ENCODE data around the gene AGTPBP1.
"Not testable (repeated sequence)": the region's sequence is repeated elsewhere in the genome, so short reads cannot be mapped to it uniquely, and the experiment has no call there.

Gene AGTPBP1

DNA sequence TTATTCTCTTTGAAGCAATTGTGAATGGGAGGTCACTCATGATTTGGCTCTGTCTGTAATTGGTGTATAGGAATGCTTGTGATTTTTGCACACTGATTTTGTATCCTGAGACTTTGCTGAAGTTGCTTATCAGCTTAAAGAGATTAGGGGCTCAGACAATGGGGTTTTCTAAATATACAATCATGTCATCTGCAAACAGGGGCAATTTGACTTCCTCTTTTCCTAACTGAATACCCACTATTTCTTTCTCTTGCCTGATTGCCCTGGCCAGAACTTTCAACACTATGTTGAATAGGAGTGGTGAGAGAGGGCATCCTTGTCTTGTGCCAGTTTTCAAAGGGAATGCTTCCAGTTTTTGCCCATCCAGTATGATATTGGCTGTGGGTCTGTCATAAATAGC, 22.3 kb downstream of the AGTPBP1 start:
- DNase-seq (ENCODE audit: low spot score), result not testable (repeated sequence)

DNA sequence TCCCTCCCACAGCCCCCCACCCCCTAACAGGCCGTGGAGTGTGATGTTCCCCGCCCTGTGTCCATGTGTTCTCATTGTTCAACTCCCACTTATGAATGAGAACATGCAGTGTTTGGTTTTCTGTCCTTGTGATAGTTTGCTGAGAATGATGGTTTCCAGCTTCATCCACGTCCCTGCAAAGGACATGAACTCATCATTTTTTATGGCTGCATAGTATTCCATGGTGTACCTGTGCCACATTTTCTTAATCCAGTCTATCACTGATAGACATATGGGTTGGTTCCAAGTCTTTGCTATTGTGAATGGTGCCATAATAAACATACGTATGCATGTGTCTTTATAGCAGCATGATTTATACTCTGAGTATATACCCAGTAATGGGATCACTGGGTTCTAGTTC, 23.9 kb downstream of the AGTPBP1 start:
- DNase-seq (ENCODE audit: low spot score), result not testable (repeated sequence)

DNA sequence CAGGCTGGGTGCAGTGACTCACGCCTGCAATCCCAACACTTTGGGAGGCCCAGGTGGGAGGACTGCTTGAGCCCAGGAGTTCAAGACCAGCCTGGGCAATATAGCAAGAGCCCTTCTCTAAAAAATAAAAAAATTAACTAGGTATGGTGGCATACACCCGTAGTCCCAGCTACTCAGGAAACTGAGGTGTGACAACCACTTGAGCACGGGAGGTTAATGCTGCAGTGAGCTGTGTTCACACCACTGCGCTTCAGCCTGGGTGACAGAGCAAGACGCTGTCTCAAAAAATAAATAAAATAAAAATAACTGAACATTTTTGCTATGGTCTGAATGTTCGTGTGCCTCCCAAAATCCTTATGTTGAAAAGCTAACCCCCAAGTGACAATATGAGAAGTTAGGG, 24.5 kb downstream of the AGTPBP1 start:
- DNase-seq (ENCODE audit: low spot score), result no peak

DNA sequence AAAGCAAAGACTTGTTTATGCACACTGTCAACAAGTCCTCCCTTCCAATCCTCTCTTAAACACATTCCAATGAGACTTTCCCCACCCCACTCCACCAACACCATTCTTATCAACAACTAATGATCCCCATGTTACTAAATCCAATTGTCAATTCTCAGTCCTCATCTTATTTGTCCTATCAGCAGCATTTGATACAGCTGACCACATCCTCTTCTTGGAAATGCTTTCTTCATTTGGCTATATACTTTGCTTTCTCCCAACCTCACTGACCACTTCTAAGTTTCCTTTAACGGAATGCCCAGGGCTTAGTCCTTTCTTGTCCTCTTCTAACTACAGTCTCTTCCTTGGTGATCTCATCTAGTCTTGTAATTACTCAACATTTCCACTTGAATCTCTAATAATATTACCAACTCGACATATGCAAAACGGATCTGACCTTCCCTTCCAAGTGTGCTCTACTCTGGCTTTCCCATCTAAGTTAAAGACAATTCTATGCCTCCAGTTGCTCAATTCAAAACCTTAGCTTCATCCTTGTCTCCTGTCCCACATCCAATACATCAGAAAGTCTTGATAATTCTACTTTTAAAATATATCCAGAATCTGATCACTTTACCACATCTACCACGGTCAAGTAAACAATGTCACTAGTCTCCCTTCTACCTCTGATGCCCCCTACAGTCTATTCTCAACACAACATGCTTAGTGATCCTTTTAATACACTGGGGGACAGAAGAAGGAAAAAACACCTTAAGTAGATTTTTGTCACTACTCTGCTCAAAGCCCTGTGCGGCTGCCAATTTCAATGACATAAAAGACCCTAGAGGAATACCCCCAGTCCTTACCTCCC, 25.5 kb downstream of the AGTPBP1 start:
- no peak for DNase-seq (ENCODE audit: low spot score)

DNA sequence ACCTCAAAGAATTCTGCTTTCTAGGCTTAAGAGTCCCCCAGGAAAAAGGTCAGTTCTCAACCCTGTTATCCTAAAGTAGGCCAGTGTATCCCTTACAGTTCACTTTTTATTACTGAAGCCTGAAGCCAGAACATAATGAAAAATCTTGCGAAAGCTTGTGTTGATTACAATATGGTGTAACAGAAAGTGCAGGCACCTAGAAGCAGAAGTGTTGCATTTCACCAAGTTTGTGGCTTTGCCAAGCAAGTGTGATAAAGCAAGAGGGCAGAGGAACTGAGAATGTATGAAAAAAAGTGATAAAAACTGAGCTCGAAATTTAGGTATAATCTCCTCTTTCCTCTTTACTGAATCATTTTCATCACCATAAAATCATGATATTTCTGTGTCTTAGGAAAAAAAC, 26.2 kb downstream of the AGTPBP1 start:
- no peak for DNase-seq (ENCODE audit: low spot score)

DNA sequence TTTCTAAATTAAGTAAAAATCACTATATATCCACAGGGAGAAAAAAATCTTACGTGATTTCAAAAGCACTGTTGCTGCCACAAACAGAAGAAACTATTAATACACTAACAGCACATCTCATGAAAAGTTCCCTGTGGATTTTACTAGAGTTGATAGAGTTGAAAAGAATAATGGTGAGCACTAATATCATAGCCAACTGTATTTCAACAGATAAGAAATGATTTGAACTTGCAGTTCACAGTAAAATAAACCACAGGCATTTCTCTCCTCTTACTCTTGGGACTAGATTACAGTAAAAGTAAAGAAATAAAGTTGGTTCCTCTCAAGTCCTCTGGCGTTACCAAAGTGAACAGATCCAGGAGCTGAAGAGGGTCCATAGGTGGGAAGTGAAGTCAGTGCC, 27.9 kb downstream of the AGTPBP1 start:
- no peak for DNase-seq (ENCODE audit: low spot score)

DNA sequence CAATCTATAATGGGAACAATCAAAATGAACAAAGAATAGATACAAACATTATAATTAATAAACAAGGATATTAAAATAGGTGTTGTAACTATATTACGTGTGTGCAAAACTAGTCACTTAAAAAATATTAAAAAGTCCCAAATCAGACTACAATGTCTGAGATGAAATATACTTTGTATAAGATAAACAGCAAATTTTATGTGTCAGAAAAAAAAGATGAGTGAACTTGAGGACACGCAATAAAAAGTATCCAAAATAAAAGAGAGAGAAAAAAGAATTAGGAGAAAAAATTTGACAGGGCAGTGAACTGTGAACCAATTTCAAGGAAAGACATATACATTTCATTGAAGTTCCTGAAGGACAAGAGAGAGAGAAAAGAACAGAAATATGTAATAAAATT, 37.0 kb downstream of the AGTPBP1 start:
- no peak for DNase-seq (ENCODE audit: low spot score)

DNA sequence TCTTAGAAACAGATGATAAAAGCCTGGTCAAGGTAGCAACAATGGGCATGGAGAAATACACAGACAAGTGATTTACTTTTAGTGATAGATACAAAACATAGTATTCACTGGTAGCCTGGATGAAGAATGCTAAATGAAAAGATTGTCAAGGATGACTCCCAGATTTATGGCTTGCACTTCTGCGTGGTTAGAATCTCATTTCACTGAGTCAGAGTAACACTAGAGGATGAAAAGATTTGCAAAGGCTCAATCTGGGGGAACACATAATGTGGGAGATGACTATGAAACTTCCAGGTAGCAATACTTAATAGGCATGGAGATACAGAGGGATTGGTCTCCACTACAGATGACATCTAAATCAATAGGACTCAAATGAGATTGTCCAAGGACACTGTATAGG, 38.4 kb downstream of the AGTPBP1 start:
- DNase-seq (ENCODE audit: low spot score), result no peak

DNA sequence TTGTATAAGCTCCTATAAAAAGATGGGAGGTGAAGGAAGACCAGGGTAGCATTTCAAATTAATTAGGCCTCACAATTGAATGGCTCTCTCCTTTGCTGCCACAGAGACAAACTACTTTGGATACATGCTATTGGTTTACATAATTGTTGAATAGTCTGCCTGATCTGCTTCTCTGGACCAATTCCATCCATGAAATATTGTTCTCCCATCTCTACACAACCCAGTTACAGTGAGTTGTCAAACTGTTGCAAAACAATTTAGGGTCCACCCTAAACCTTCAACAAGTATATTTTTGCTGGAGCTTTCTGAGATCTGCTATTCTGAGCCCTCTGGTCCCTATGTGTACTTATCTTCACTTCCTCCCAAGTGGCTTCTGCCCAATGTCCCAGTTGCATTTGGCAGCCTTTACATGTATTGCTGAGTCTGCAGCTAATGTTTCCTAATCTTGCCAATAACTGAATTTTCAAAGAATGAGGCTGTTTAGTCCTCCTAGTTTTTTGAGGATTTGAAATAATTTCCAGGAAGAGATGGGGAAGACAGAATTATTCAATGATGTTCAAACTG, 38.9 kb downstream of the AGTPBP1 start:
- no peak for DNase-seq (ENCODE audit: low spot score)

DNA sequence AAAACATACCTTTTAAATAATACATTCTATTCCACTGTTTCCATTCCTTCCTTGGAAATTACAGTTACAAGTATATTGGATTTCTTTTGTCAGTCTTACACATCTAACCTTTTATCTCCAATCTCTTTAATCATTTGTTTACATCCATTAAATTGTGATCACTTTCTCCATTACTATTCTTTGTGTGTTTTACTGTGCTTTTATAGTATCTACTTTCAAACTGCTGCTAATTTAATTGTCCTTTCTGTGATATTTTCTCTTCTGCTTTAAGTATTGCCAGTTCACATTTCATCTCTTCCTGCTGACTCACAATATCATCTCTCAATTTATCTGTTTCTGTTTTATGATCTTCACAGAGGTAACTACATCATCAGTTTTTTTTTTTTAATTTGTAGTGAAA, 39.6 kb downstream of the AGTPBP1 start:
- DNase-seq (ENCODE audit: low spot score), result no peak

DNA sequence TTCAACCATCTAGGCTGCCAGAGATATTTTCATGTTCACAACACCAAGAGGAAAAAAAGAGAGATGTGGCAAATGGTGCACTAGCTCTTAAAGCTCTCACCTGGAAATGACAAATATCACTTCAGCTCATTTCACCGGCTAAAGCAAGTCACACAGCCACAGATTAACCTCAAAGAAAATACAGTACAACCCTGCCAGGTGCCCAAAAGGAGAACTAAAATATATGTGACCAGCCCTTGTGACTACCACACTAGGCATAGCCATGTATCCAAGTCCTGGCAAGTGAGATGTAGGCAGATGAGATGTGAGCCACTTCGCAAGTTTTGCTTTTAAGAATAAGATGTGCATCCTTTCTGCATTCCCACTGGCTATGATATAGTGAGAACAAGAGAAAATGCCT, 41.4 kb downstream of the AGTPBP1 start:
- DNase-seq (ENCODE audit: low spot score), result no peak

DNA sequence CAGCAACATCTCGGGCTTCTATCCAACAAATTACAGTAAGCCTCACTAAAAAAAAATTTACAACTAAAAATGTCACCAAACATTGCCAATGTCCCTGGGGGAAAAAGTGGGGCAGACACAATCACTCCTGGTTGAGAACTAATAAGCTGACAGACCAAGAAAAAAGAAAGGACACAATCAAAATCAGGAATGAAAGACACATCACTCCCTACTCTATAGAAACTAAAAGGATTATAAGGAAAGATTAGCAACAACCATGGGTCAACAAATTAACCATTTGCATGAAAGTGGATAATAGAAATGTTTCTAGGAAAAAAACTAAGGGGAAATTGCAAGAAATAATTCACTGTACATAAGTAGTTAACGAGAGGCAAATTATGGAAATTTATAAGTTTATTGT, 53.4 kb downstream of the AGTPBP1 start:
- no peak for DNase-seq (ENCODE audit: low spot score)

DNA sequence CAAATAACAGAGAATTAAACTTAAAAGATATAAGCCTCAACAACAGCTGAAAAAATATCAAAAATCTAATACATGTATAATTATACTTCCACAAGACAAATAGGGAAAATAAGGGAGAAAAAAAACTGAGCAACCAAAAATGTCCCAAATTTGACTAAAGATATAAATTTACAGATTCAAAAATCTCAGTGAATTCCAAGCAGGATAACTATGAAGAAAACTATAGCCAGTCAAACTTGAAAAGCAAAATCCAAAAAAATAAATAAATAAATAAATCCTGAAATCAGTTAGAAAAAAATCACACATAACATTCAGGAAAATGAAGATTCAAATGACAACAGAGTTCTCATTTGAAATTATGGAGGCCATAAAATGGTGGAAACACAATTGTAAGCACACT, 56.7 kb downstream of the AGTPBP1 start:
- DNase-seq (ENCODE audit: low spot score), result no peak

DNA sequence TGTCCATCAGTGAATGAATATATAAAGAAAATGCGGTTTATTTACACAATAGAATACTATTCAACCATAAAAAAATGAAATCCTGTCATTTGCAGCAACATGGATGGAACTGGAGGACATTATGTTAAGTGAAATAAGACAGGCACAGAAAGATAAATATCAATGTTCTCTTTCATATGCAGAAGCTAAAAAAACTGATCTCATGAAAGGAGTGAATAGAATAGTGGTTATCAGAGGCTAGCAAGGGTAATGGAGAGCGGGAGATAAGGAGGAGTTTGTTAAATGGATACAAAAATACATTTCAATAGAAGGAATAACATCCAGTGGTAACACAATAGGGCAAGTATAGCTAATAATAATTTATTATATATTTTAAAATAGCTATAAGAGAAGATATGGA, 65.0 kb downstream of the AGTPBP1 start:
- no peak for DNase-seq (ENCODE audit: low spot score)

DNA sequence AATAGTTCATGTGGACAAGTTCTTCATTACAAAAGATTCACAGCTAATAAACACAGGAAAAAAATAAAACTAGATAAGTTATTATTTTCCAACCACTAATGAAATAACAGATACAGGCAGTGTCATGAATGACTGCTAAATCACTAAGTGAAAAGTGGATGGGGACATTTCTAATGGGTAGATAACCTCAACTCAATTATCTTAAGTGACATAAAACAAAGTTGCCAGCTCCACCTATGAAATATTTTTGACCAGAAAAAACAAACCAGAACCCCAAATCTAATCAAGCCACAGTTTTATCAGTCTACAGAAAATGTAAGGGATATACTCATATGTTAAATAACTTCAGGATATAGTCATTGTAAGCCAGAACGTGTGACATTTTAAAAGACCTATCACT, 74.4 kb downstream of the AGTPBP1 start:
- DNase-seq (ENCODE audit: low spot score), result no peak

DNA sequence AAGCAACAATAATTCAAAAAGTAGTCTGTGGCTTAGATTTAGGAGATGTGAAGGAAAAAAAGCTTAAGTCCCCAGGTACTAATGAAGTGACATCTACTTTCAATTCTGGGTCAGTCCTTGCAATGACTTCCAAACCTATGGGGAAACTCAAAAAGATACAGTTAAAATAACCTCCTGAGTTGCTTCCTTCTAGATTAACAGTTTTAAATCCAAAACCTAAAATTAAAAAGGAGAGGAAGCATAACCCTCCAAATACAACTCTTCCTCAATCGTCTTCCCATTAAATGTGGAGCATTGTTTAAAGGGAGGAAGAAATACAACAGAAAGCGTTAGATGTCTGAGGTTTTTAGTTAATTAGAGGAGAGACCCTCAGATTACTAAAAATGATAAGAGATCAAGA, 75.7 kb downstream of the AGTPBP1 start:
- DNase-seq (ENCODE audit: low spot score), result no peak

DNA sequence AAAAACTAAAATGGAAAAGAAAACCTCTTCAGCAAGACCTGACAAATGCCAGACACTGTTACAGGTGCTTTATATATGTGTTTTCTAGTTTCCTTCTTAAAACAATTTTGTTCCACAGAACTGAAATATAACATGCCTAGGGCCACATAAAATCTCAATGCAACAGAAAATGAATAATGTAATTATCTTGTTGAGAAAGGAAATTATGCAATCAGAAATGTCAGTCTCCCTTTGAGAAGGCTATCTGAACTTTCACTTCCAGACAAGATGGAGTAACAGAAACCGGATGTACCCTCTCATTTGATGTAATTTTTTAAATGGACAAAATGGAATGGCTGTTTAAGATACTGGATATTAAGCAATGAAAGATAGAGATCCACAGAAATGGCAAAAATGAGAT, 79.2 kb downstream of the AGTPBP1 start:
- no peak for DNase-seq (ENCODE audit: low spot score)

DNA sequence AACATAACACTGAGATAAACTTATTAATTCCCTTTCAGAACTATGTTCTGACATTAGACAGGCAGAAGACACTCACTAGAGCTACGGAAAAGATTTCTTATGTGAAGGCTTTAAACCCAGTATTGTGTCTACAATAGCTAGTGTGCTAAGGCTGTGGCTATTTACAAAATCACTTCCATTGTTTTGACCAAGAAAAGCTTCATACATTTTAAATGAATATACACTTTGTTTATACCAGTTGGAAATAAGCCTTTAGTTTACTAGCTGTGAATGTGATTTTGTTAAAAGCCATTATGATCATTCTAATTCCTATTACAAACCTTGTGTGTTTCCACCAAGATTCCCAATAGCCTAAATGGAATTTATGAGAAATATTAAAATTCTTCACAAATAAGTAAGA, 83.0 kb downstream of the AGTPBP1 start:
- DNase-seq (ENCODE audit: low spot score), result no peak

DNA sequence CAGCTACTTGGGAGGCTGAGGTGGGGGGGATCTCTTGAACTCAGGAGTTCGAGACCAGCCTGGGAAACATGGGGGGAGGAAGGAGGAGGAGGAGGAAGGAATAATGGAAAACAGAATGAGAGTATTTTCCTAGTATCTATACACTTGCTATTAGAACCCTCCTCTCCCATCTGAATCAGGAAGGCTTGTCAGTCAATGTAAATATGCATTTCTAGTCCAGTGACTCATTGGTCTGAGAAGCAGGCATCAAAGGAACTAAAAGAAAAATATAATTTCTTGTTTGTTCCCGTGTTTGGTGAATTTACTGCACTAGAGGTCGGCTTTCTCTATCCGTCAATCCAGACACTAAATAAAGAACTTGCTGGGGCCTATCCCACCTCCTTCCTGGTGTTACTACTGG, 88.6 kb downstream of the AGTPBP1 start:
- DNase-seq (ENCODE audit: low spot score), result no peak

DNA sequence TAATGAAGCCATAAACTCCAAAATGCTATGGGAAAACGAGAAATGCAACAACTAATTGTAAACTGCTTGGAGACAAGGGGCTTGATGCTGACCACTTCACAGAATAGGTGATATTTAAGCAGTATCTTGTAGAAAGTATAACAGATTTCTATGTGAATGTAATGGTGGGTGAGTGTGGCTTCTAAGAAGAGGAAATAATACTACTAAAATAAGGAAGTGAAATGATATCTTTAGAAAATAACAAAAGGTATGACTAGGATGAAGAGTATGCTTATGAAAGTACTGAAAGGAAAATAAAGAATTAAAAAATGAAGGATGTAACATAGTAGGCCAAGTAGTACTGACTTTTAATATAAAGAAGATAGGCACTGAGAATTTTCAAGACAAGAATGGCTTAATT, 94.2 kb downstream of the AGTPBP1 start:
- DNase-seq (ENCODE audit: low spot score), result no peak

DNA sequence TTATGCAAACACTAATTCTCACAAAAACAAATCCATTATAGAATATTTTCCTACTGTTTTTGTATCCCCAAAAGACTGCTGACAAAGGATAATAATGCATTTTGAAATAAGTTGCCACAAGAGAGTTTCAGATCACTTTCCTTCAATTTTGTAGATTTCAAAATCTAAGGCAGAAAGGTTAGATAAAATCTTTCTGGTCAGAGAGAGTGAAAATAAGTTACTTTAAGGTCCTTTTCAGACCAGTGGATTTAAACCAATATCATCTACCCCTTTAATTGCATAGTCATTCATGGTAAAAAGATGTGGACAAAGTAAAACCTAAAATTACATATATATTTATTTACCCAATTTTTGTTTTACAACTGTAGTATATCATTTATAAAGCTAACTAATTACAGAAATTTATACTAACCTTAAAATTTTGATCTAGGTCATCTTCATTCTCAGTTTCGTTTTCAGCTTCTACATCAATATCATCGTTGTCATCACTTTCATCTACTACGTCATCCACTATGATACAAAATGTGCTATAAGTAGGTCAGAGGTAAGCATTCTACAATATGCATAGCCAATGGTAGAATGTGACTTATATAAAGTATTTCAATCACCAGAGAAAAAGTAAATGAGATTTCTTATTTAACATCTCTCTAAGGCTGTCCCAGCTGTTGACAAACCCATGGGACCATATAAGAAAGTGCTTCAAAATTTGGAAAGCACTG, 95.7 kb downstream of the AGTPBP1 start:
- DNase-seq (ENCODE audit: low spot score), result no peak

DNA sequence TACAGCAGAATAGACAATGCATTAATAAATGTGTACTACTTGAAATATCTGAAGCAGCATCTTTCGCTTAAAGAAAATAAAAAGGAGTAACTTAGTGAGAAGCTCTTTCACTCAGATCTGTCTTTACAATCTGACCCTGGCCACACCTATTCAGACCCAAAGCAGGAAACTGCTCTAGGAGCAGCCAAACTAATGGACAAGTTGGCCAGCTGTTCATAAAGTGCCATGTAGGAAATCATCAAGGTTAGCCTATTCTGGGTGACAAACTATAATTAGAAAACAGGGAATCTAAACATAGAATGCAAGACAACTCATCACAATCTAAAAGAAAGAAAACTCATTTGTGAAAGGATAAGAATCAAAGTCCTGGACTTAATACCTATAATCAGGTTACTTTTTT, 101.3 kb downstream of the AGTPBP1 start:
- no peak for DNase-seq (ENCODE audit: low spot score)

DNA sequence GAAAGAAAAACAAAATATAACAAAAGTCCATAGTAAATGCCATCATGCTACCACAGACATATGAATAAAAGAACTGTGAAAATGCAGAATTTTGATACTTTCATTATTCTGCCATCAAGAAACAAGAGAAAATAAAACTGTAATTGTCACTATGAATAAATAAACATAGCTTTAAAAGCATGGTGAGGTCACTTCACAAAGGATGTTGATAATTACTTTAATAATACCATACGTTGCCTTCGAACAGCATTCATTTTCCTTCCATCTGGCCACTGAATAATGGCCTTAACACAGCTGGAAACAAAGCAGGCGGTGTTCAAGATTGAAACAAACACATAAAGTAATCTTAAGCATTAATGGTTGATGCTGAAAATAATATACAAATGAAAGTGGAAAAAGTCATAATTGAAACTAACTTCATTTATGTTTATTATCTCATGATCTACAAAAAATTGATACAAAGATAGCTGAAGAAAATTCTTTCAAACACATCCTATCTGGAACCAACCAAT, 102.0 kb downstream of the AGTPBP1 start:
- DNase-seq (ENCODE audit: low spot score), result no peak

Measured in LoVo (cell line).